ENCODE results near the gene OPN1MW2.
"Not testable (repeated sequence)": the region's sequence is repeated elsewhere in the genome, so short reads cannot be mapped to it uniquely, and the experiment has no call there.

- TF ChIP-seq CTCF (IDR thresholded peaks at IDR 0.05; ENCODE audit: low read depth, low read length); EZH2phosphoT487 (IDR thresholded peaks at IDR 0.05; ENCODE audit: low read depth): not testable (repeated sequence)
Measured at GRCh38 chrX:154258711-154259110, 39.2 kb downstream of the OPN1MW2 start.
